ENCODE data around the gene OR9A2. TPM values are rescaled to one million over a fixed set of nuclear protein-coding genes. Genes with fewer than 3 reads are reported as not detected.
"Not testable (repeated sequence)": the region's sequence is repeated elsewhere in the genome, so short reads cannot be mapped to it uniquely, and the experiment has no call there.

Gene OR9A2
- total RNA-seq, 4 donors from 2014 or later, result not detected

GRCh38 chr7:142983825-142984224, 43.1 kb downstream of the OR9A2 start:
- Histone ChIP-seq H3K27me3 (peaks cover 0 to 6% (median 0%) of the 10 kb centered on the region in 4 donors), H3K4me3 (no peak overlapping the region), H3K27ac (replicated peaks in 1 of 4) (no peak overlapping the region), H3K9me3 (peaks cover 0 to 6% (median 3%) of the 10 kb centered on the region in 4 donors), H3K36me3 (no peaks in the 10 kb centered on the region), H3K4me1 (no peaks in the 10 kb centered on the region)
- DNase-seq (ENCODE audit: extremely low spot score), result no peak
- 83% methylated on average over 1 of the region's 1 CpG for WGBS
- no peak for TF ChIP-seq POLR2AphosphoS5 (IDR thresholded peaks at IDR 0.05)
- TF ChIP-seq CTCF (IDR thresholded peaks at IDR 0.05), result no peak
- no peak for TF ChIP-seq POLR2A (IDR thresholded peaks at IDR 0.05; ENCODE audit: low read depth)
- TF ChIP-seq EP300 (IDR thresholded peaks at IDR 0.05), result no peak
- intact Hi-C loops (cut with DNase I), result no loop called here

- H3K4me1 ChIP-seq; H3K4me3 ChIP-seq; H3K27me3 ChIP-seq; H3K27ac ChIP-seq (replicated peaks in 1 of 4); H3K36me3 ChIP-seq; intact Hi-C loops (cut with DNase I); DNase-seq (ENCODE audit: extremely low spot score): not testable (repeated sequence)
- H3K9me3 ChIP-seq, result peaks cover 0 to 11% (median 5%) of the 10 kb centered on the region in 4 donors
- 83% methylated on average over 4 of the region's 4 CpGs for WGBS
Measured at GRCh38 chr7:142978402-142978801, 48.5 kb downstream of the OR9A2 start.

Other genes starting within 250 kb of the OR9A2 start
- gene EPHB6, start 172.1 kb downstream of the OR9A2 start, total RNA-seq, result 10 to 100 TPM in 1 of 4 donors, 1 to 10 TPM in 3; 3.3 to 10.5 (median 5.5) TPM
- gene TRPV6, start 141.4 kb downstream of the OR9A2 start, total RNA-seq, result not detected
- gene TRPV5, start 93.4 kb downstream of the OR9A2 start, total RNA-seq, result under 1 TPM in 1 of 4 donors, not detected in 3; 0.17 TPM
- not detected for gene LLCFC1, start 87.6 kb downstream of the OR9A2 start, total RNA-seq
- under 1 TPM in 2 of 4 donors, not detected in 2; 0.23 to 0.83 TPM for gene KEL, start 64.8 kb downstream of the OR9A2 start, total RNA-seq
- gene OR6V1, start 25.2 kb upstream of the OR9A2 start, total RNA-seq, result not detected
- not detected for gene PIP, start 104.9 kb upstream of the OR9A2 start, total RNA-seq
- gene TAS2R39, start 156.3 kb upstream of the OR9A2 start, total RNA-seq, result not detected
- gene TAS2R40, start 194.9 kb upstream of the OR9A2 start, total RNA-seq, result not detected
- 100 to 1,000 TPM in 3 of 4 donors, 10 to 100 TPM in 1; 91.8 to 123 (median 110) TPM for gene GSTK1, start 236.3 kb upstream of the OR9A2 start, total RNA-seq

Data from esophagus muscularis mucosa (tissue), 4 donors.